ENCODE results near the gene TP53RK.

DNA sequence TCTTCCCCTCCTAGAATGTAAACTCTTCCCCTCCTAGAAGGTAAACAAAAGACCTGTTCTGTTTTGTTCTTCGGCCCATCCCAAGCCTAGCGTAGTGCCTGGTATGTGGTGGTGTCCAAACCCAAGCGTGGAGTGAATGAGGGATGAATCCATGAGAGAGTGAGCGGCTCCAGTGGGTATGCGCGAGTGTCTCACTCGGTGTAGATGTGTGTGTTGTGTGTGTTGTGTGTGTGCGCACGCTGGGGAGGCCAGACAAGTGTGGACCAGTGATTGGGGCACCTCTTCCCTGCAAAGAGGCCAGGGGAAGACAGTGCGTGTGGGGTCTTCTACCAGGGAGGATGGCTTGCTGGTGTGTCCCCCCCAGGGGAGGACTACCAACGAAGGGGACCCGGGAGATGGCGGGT lies 19.8 kb upstream of the TP53RK start:
- TF ChIP-seq POLR2A (IDR thresholded peaks at IDR 0.05; ENCODE audit: low read depth, low read length) (no peak), TAF1 (IDR thresholded peaks at IDR 0.05; ENCODE audit: low read depth, low read length) (no peak)
